ENCODE results near the gene ZNF628. TPM values are rescaled to one million over a fixed set of nuclear protein-coding genes. Genes with fewer than 3 reads are reported as not detected.
A peak's percentile ranks its signal among the peaks of the same experiment; 100 is the strongest.

ZNF628 gene
- polyA plus RNA-seq, 3 donors = 0.50 to 3.1 TPM; not detected in 1

DNA sequence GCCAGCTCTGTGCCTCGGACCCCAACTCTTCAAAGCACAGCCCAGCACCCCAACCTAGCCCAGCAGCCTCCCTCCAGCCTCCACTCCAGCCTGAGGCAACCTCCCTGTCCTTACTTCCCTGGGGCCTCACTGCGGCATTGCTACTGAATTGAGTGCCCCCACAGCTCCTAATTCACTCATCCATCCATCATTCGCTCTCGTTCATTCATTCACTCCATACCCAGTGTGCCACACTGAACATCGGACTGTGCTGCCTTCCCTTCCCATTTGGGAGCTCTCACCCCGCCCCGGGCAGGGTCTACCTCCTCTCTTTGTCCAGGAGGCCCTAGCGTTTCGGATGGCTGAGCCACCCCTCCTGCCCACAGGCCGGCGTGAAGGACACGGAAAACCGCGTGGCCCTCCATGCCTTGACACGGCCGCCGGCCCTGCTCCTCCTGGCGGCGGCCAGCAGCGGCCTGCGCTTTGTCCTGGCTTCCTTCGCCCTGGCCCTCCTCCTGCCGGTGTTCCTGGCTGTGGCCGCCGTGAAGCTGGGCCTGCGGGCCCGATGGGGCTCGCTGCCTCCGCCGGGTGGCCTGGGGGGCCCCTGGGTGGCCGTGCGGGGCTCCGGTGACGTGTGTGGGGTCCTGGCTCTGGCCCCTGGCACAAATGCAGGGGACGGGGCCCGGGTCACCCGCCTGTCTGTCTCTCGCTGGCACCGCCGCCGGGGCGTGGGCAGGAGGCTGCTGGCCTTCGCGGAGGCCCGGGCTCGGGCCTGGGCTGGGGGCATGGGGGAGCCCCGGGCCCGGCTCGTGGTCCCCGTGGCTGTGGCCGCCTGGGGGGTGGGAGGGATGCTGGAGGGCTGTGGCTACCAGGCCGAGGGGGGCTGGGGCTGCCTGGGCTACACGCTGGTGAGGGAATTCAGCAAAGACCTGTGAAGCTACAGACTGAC lies 9.9 kb downstream of the ZNF628 start:
- Histone ChIP-seq H3K36me3 (replicated peaks in 1 of 2; ENCODE audit: control insufficient read depth in 1 of 2, insufficient read depth in 2 of 2, low read length in 2 of 2) (peaks cover 12 to 18% of the 10 kb centered on the region in 2 donors), H3K9me3 (replicated peaks in 1 of 2; ENCODE audit: control insufficient read depth in 1 of 2, insufficient read depth in 1 of 2, low read length in 2 of 2) (no peaks in the 10 kb centered on the region), H3K4me2 (replicated peaks; ENCODE audit: extremely low read depth, low read length, poor library complexity, severe bottlenecking) (no peak overlapping the region), H3K27ac (ENCODE audit: low read depth in 1 of 2, low read length in 2 of 2) (no peak overlapping the region), H3K79me2 (ENCODE audit: insufficient read depth, low read length) (no peaks in the 10 kb centered on the region), H3K4me1 (ENCODE audit: control insufficient read depth in 1 of 2, insufficient read depth in 2 of 2, low read length in 2 of 2) (peaks cover 12 to 17% of the 10 kb centered on the region in 2 donors), H4K20me1 (ENCODE audit: insufficient read depth, low read length) (peaks cover 16% of the 10 kb centered on the region), H3K4me3 (replicated peaks in 1 of 3; ENCODE audit: low read depth in 2 of 3, low read length in 3 of 3) (no peak overlapping the region), H3K9ac (ENCODE audit: insufficient read depth, low read length, poor library complexity, severe bottlenecking) (no peak overlapping the region), H3K27me3 (ENCODE audit: control insufficient read depth in 2 of 2, insufficient read depth in 2 of 2, low read length in 2 of 2) (no peaks in the 10 kb centered on the region), H2AFZ (ENCODE audit: insufficient read depth, low read depth, low read length, poor library complexity, severe bottlenecking) (no peak overlapping the region)
- H3K4me1 Mint-ChIP-seq = peaks cover 14% of the 10 kb centered on the region
- H3K36me3 Mint-ChIP-seq = peaks cover 12 to 15% of the 10 kb centered on the region in 2 donors
- 89% methylated on average over 33 of the region's 53 CpGs for WGBS (ENCODE audit: insufficient coverage)
- H3K4me3 Mint-ChIP-seq = no peak overlapping the region
- H3K27ac Mint-ChIP-seq = peak overlapping the region in 5 of 7 donors; percentile 5 to 84 (median 59)
- H3K27me3 Mint-ChIP-seq (ENCODE audit: low read depth in 3 of 3) = peaks cover 8 to 40% (median 12%) of the 10 kb centered on the region in 3 donors
- H3K9me3 Mint-ChIP-seq = peaks cover 0 to 2% (median 0%) of the 10 kb centered on the region in 7 donors
- intact Hi-C loops (cut with micrococcal nuclease) = no loop called here
- TF ChIP-seq, protein P1, sequence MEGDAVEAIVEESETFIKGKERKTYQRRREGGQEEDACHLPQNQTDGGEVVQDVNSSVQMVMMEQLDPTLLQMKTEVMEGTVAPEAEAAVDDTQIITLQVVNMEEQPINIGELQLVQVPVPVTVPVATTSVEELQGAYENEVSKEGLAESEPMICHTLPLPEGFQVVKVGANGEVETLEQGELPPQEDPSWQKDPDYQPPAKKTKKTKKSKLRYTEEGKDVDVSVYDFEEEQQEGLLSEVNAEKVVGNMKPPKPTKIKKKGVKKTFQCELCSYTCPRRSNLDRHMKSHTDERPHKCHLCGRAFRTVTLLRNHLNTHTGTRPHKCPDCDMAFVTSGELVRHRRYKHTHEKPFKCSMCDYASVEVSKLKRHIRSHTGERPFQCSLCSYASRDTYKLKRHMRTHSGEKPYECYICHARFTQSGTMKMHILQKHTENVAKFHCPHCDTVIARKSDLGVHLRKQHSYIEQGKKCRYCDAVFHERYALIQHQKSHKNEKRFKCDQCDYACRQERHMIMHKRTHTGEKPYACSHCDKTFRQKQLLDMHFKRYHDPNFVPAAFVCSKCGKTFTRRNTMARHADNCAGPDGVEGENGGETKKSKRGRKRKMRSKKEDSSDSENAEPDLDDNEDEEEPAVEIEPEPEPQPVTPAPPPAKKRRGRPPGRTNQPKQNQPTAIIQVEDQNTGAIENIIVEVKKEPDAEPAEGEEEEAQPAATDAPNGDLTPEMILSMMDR (IDR thresholded peaks at IDR 0.05) = no peak
- no peak for DNase-seq

DNA sequence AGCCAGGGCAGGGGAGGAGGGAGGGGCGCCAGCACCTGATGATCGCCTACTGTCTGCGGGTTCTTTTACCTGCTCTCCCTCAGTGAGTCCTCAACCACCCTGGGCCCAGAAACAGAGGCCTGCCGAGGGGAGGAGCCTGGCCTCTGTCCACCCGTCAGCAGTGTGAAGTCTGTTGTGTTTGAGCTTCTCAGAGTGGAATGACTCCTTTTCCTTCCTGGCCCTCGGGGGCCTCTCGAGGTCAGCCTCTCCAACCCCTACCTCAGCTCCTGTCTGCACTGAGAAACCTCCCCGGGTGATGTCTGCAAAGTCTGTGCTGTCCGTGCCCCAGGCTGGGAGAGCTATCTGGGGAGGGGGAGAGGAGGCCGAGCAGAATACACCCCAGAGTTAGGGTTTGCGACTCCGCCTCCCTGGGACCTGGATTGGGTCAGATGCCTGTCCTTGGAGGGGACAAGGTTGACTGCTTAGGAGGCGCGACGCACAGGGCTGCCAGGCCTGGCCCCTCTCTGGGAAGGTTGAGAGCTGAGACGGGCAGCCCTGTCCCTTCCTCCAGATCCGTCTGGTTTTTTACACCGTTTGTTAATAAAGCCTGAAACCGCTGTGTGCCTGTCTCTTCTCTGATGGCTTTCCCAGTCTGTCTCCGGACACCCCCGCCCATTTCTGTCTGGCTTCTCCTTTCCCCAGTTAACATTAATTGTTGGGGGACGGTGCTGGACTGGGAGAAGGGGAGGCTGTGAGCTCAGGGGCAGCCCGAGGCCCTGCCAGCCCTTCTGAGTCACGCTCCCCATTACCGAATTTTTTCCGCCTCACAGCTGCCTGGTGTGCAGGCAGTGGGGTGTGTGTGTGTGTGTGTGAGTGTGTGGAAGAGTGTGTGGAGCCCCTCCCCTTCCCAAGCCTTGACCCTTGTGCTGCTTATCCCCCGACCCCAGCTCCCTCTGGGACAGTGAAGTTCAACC lies 10.8 kb downstream of the ZNF628 start:
- TF ChIP-seq, protein P1 (IDR thresholded peaks at IDR 0.05) = no peak
- peaks cover 11 to 42% (median 17%) of the 10 kb centered on the region in 3 donors for H3K27me3 Mint-ChIP-seq (ENCODE audit: low read depth in 3 of 3)
- peaks cover 16% of the 10 kb centered on the region for H4K20me1 ChIP-seq (ENCODE audit: insufficient read depth, low read length)
- peaks cover 0 to 3% of the 10 kb centered on the region in 2 donors for H3K27me3 ChIP-seq (ENCODE audit: control insufficient read depth in 2 of 2, insufficient read depth in 2 of 2, low read length in 2 of 2)
- H3K4me3 Mint-ChIP-seq = no peak overlapping the region
- peaks cover 10 to 12% of the 10 kb centered on the region in 2 donors for H3K36me3 Mint-ChIP-seq
- H3K4me1 ChIP-seq (ENCODE audit: control insufficient read depth in 1 of 2, insufficient read depth in 2 of 2, low read length in 2 of 2) = peaks cover 12 to 17% of the 10 kb centered on the region in 2 donors
- intact Hi-C loops (cut with micrococcal nuclease) = no loop called here
- H3K9me3 ChIP-seq (replicated peaks in 1 of 2; ENCODE audit: control insufficient read depth in 1 of 2, insufficient read depth in 1 of 2, low read length in 2 of 2) = no peaks in the 10 kb centered on the region
- H3K27ac ChIP-seq (ENCODE audit: low read depth in 1 of 2, low read length in 2 of 2) = no peak overlapping the region
- no peak overlapping the region for H3K9ac ChIP-seq (ENCODE audit: insufficient read depth, low read length, poor library complexity, severe bottlenecking)
- no peak overlapping the region for H2AFZ ChIP-seq (ENCODE audit: insufficient read depth, low read depth, low read length, poor library complexity, severe bottlenecking)
- H3K4me1 Mint-ChIP-seq = peaks cover 14% of the 10 kb centered on the region
- no peak overlapping the region for H3K4me2 ChIP-seq (replicated peaks; ENCODE audit: extremely low read depth, low read length, poor library complexity, severe bottlenecking)
- peaks cover 10 to 16% of the 10 kb centered on the region in 2 donors for H3K36me3 ChIP-seq (replicated peaks in 1 of 2; ENCODE audit: control insufficient read depth in 1 of 2, insufficient read depth in 2 of 2, low read length in 2 of 2)
- no peak for DNase-seq
- WGBS (ENCODE audit: insufficient coverage) = 85% methylated on average over 8 of the region's 27 CpGs
- peak overlapping the region in 4 of 7 donors; percentile 21 to 68 (median 46) for H3K27ac Mint-ChIP-seq
- no peaks in the 10 kb centered on the region for H3K79me2 ChIP-seq (ENCODE audit: insufficient read depth, low read length)
- H3K9me3 Mint-ChIP-seq = no peaks in the 10 kb centered on the region
- no peak overlapping the region for H3K4me3 ChIP-seq (replicated peaks in 1 of 3; ENCODE audit: low read depth in 2 of 3, low read length in 3 of 3)
